ENCODE data around the gene GYPC.

GYPC gene

GRCh38 chr2:126652323-126652891 is 3.6 kb upstream of the GYPC start:
- no peak for DNase-seq

GRCh38 chr2:126653109-126653508 is 2.8 kb upstream of the GYPC start:
- no peak for DNase-seq

- DNase-seq = no peak
These were observed 2.2 kb upstream of the GYPC start for GRCh38 chr2:126653761-126654160.

GRCh38 chr2:126655051-126655450 is 907 bp upstream of the GYPC start:
- no peak for DNase-seq

GRCh38 chr2:126656431-126657147 is 631 bp downstream of the GYPC start:
- no peak for DNase-seq

DNA sequence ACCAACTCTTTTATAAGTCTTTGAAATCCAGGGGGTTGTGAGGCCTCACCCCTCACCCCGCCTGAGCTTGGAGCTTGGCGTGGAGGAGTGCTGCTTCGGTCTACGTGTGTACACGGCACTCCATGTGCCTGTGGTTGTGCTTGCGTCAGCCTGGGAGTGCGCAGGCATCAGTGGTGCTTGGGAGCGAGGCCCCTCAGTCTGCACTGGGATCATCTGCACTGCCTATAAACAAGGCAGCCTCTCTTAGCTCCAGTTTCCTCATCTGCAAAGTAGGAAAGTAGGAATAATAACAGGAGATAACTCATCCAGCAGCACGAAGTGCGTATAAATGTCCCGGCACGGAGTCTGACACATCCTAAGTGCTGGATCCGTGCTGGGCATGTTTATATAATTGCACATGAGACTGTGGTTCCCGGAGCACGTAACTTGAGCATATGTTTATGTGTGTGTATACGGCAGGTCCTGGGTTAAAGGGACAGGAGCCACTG is 1.2 kb downstream of the GYPC start:
- peak; percentile 66 for DNase-seq

DNA sequence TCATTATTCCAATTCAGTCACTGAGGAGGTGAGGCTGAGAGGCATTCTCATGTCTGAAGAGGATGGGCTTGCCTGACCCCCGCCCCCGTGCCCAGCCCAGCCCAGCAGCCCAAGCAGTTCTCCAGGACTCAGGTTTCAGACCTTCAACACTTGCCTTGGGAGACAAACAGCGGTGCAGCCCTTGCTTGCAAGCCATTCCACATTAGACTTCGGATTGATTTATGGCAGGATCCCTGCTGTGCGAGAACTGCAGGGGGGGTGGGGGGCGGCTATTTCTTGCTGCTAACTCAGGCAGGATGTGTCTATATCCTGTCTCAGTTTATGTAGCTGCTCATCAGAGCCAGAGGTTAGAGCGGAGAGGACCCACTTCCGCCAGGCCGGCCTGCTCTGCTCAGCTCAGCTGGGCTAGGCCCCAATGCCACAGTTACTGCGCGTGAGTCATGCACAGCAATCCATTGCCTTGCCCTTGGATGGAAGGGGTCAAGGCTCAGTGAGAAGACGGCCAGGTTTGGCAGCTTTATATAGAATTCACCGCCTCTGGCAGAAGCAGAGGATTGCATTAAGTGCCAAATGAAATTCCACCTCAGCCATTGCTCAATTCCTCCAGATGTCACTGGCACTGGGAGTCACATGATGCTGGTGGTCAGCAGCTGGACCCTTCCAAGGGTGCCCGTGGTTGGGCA is 1.8 kb downstream of the GYPC start:
- DNase-seq = peak; percentile 84

DNA sequence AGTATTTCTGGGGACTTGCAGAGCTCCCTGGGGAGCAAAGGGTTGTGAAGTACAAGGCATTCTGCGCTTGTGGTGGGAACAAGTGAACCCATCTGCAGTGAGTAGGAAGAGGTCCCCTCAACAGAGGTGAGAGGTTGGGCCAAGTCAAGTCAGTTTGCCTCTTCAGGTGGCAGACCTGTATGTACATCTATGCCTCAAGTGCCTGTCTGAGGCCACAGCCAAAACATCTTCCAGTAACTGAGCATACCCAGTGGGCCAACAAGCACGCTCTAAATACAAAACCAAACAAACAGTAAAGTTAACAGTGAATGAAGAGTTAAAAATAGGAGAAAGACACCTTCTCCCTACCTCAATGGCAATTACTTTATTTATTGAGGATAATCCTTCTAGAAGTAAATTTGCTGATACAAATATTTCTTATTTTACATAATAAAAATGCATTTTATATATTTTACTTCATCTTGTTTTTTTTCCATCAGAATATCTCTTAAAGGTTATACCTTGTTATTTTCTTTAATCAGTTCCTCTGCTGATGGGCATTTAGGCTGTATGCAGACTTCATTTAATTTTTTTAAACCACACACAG is 2.5 kb downstream of the GYPC start:
- DNase-seq = no peak

DNA sequence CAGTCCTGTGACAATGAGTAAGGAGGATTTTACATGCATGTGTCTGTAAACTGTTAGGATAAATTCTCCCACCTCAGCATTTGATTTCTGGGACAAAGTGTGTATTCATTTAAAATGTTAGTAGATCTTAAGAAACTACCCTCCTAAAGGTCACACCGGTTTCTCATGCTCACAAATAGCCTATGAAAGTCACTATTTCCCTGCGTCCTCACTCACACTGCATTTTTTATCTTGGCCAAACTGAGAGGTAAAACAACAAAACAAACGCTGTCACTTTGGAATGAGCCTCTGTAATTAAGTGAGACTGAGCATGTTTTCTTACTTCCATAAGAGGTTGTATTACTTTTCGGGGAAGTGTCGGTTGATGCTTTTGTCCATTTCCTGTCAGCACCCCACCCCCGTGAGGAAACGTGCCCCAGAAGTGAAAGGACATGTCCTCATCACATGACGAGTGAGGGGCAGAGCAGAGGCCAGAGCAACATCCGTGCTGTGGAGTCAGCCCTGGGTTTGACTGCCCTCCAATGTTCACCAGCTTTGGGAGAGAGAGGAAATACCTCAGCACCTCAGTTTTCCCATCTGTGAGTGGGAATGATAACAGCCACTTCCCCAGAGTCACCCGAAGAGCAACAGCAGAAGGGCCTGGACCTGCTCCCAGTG is 3.1 kb downstream of the GYPC start:
- DNase-seq = peak; percentile 53

- DNase-seq = no peak
These were observed 3.9 kb downstream of the GYPC start for GRCh38 chr2:126659562-126660467.

DNA sequence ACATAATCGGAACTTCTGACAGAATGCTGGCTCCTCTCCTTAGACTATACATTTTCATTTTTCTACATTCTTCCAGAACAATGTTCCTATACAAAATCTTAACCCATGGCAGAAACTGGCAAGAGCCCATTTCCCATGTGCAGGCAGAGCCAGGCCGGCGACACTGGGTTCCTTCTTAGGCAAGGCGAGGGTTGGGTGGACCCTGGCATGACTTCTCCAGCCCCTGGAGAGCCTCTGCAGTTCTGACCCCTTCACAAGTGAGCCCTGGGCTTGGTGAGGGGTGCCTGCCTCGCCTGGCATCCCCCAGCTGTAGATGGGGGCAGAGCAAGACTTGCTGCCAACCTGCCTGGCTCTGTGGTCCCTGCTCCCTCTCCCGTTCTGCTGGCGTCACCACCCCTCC is 5.0 kb downstream of the GYPC start:
- DNase-seq = no peak

DNA sequence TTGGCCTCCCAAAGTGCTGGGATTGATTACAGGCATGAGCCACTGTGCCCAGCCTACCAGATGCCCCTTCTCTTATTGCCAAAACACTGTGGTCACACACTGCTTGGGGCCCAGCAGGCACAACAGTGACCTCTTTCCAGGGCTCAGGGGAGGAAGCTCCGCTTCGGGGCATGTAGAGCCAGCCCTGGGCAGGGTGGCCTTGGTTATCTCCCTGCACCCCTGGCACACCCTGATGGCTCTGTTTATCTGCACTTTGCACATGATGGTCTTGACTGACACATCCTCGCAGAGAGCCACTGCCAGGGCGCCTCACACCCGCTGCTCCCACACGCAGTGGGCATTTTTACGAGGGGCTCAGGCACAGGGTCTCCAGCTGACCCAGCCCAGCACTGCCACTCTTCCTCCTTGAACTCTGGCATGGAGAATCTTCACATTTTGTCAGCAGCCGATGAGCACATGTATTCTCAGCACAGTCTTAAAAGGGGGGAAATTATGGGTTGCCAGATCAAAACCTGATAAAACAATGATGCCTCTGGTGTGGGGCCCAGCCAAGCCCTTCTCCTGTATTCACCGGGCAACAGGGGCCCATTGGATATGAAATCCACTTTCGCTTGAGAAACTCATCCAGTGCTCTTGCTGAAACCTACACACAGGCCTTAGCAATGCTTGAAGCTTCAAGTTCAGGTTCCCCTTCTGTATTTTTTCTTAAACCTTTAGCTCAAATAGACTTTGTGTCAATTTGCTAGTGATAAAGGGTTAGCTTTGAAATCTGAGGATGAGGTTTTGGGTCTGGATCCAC is 5.9 kb downstream of the GYPC start:
- DNase-seq = no peak

- no peak for DNase-seq
These were observed 6.7 kb downstream of the GYPC start for GRCh38 chr2:126662621-126663020.

- DNase-seq = no peak
These were observed 7.4 kb downstream of the GYPC start for GRCh38 chr2:126663184-126663963.

- DNase-seq = no peak
These were observed 8.3 kb downstream of the GYPC start for GRCh38 chr2:126664234-126664633.

DNA sequence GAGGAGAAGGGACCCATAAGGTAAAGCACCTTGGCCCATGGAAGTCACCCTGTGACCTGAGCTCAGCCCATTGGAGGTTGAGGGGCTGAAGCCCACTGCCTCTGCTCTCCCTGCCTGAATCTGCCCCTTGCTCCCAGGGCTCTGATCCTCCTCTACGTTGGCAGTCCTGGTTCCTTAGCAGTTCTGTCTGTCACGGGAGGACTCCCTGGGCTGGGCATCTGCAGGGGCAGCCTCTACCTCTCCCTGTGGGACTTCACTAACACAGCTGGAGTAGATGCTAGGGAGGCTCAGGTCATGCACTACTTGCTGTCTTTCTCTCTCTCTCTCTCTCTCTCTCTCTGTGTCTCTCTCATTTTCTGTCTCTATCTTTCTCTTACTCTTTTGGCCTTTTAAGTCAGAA is 8.7 kb downstream of the GYPC start:
- no peak for DNase-seq

DNA sequence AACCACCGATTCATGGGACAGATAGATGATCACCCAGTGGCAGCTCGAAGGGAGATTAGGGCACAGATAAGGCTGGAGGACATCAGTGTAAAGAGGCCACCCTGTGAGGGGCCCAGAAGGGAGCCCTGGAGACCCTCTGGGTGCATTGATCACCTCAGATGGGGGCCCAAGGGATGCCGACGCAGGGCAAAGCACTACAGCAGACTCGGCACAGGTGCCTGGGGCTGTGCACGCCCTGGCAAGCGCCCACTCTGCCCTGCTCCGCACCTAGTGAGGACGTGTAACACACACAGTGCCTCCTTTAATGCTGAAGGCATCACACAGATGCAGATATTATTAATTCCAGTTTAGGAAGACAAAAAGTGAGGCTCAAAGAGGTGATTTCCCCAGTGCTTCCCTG is 9.5 kb downstream of the GYPC start:
- DNase-seq = no peak

- no peak for DNase-seq
These were observed 12.3 kb downstream of the GYPC start for GRCh38 chr2:126668254-126668653.

GRCh38 chr2:126669772-126670171 is 13.8 kb downstream of the GYPC start:
- DNase-seq = no peak

DNA sequence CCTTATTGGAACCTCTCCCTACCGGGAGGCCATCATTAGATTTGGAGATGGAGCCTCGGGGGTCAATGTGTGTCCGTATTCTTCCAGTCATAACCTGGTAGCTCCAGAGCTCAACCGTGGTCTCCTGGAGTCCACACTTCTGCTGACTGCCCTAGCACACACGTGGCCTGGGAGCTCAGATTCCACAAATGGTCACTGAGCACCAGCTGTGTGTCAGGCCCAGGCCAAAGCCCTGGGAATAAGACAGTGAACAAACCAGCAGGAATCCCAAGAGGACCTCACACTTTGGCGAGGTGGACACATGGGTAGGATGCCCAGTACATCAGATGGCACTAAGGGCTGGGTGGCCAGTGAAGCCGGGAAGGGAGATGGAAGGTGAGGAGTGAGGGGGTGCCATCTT is 15.5 kb downstream of the GYPC start:
- DNase-seq = no peak
